ENCODE results near the gene PARD6B.
"Not testable (repeated sequence)": the region's sequence is repeated elsewhere in the genome, so short reads cannot be mapped to it uniquely, and the experiment has no call there.

- TF ChIP-seq POLR2A (IDR thresholded peaks at IDR 0.05); POLR2AphosphoS5 (IDR thresholded peaks at IDR 0.05); CTCF (IDR thresholded peaks at IDR 0.05 in 8 of 11, conservative IDR thresholded peaks at IDR 0.05 in 3 of 11): not testable (repeated sequence)
These were observed 33.1 kb upstream of the PARD6B start for GRCh38 chr20:50698255-50698654.

All from spleen (tissue), 7 donors.